KBM-7 (cell line): ENCODE data around the gene MAGI1.
"Not testable (repeated sequence)": the region's sequence is repeated elsewhere in the genome, so short reads cannot be mapped to it uniquely, and the experiment has no call there.

Experiments
- DNase-seq: peaks from one replicate; pipeline ENCODE4 v3.0.0-alpha.2; 2015
- in situ Hi-C: fragments of 300-500 bp; cut with MboI; formaldehyde crosslinking; loops from 2 replicates; pipeline ENCODE4 v1.14.3; 2020; ENCODE audit warnings: low sequenced_read_pairs, low pct_unique_long_range_greater_than_20kb, mixed read lengths

Gene MAGI1

DNA sequence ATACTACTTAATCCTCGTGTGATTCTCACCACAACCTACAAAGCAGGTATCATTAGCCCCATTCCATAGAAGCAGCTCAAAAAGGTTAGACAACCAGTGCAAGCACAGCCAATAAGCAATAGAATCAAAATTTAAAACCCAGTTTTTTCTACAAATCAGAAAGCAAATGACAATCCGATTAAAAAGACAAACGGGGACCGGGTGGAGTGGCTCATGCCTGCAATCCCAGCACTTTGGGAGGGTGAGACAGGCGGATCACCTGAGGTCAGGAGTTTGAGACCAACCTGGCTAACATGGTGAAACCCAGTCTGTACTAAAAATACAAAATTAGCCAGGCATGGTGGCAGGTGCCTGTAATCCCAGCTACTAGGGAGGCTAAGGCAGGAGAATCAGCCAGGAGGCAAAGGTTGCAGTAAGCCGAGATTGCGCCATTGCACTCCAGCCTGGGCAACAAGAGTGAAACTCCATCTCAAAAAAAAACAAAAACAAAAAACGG, 430.7 kb downstream of the MAGI1 start:
- DNase-seq, in situ Hi-C loops: not testable (repeated sequence)

DNA sequence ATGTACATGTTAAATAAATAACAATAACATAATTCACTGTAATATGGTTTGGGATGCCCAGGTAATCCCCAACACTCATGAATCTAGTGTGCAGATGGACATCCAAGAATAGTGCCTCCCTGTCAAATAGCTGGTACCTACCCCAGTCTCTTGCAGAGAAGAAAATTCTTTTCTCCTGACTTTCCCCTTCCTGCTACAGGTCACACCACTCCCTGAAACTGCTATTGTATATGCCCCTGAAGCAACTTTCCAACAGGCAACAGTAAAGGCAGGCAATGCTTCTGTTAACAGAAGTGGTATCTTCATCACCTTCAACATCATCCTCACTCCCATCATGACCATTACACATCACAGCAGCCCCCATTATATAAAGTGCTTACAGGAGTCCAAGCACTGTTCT, 431.6 kb downstream of the MAGI1 start:
- DNase-seq, result no peak
- in situ Hi-C loops, result no loop called here

DNA sequence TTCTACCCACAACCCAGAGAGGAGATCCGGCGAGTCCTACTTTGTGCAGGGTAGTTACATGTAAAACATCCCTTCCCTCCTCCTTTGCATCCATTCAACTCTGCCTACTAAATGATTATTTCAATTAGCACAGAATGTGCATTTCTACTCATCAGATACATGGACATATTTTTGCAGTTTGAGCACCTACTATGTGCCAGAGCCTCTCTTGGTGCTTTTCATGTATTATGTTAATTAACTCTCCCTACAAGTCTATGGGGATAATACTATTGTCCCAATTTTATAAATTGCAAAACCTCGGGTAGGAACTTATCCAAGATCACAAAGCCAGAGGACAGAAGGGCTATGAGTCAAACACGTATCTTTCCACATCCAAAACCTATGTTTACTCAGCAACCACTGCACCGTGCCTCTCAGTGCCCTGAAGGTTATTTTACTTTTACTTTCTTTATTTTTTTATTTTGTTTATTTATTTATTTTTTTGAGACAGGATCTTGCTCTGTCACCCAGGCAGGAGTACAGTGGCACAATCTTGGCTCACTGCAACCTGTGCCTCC, 432.8 kb downstream of the MAGI1 start:
- in situ Hi-C loops, result no loop called here
- DNase-seq, result no peak

DNA sequence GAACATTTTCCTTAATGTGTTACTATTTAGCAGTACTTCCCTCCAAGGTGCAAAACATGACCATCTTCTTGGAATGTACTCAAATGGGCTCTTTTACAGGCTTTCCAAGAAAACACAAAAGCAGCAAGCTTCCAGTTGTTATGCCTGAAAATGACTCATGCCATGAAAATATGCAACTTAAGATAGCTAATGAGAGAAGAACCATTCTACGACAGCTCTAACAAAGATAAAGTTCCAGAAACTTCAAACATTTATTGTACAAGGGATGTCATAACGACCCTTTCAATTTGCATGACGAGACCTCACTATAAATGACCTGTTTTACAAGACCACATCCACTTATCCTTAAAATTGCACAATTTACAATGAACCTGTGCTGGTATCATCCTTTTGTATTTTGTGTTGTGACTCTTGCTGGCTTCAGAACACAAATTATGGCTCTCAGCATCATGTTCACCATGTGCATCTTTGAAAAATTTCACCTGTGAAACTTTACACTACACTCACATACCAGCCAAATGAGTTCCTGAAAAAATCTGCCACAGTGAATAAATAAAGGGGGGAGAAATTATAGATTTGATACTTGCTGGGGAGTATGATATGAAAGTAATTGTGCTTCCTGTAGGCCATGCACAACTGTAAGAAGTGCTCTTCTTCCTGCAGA, 433.7 kb downstream of the MAGI1 start:
- in situ Hi-C loops, result no loop called here
- no peak for DNase-seq

DNA sequence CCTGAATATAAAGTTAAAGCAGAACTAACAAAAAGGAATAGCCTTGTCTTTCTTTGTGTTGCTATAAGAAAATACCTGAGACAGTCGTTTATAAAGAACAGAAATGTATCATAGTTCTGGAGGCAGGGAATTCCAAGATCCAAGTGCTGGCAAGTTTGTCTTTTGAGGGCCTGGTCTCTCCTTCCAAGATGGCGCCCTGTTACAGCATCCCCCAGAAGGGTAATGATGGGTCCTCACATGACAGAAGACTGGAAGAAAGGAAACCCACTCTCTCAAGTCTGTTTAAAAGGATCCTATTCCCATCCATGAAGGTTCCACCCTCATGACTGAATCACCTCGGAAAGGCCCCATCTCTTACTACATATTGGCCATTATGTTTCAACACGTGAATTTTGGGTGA, 435.1 kb downstream of the MAGI1 start:
- in situ Hi-C loops, result no loop called here
- no peak for DNase-seq

DNA sequence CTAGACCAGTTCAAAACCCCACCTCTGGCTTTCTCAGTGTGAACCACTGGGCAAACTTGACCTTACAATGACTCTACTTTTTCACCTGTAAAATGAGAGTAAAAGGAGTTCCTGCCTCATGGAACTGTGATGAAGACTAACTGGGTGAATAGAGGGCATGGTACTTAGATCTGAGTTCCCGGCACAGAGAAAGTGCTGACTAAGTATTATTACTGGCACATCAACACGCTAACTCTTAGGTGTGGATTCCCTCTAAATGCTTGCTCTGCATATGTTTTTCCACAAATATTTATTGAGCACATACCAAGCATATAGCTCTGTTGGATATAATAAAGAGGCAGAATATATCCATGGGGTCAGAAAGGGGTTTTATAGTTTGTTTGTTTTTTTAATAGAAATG, 437.8 kb downstream of the MAGI1 start:
- no peak for DNase-seq
- in situ Hi-C loops, result no loop called here

DNA sequence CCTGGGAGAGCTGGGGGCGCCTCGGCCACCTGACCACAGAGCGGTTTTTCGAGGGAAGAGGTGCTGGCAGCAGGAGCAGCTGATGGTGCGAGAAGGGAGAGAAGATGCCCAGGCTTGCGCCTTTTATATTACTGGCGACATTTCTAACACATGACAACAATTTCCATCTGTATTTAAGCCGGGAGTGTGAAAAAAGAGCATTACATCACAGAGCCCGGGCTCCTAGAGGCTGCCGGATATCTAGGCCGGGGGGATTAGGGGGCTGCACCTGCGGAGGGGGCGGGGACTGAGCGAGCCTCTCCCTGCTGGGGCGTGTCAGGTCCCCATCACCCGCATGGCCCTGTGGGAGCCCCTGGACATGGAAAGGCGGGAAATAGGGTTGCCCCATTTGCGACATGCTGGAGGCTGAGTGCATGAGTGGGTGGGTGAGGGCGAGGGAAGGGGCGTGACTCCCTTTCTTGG, 440.7 kb downstream of the MAGI1 start:
- in situ Hi-C loops, result no loop called here
- no peak for DNase-seq

DNA sequence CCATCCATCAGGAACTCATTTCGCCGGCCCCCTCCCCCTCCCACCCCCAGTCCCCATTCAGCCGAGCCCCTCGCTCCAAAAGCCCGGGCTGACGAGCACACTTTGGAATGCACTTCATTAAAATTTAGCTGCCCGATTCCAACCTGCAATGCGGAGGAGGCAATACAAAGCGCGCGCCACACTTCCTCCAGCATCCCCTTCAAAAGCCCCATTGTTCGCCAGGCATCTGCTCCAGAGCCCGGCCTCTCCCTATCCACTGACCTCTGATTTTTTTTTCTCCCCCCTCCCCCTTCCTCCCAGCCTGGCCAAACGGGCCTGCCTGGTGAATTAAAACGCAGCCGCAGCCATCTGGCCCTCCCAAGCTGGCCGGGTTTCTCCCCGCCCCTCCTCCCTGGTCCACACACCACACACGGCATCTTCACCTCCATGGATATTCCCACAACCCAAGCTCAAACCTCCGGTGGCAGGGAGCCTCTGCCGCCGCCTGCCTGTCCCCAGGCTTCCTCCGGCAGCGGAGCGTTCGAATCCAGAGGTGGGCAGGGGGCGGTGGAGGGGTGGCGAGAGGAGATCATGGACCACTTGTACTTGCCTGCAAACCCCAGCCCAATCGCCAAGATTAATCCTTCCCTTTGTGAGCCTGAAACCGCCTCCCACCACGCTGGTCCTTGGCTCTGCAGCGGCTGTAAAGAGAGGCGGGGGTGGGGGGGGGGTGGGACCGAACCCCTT, 441.3 kb downstream of the MAGI1 start:
- DNase-seq, result no peak
- in situ Hi-C loops, result no loop called here

DNA sequence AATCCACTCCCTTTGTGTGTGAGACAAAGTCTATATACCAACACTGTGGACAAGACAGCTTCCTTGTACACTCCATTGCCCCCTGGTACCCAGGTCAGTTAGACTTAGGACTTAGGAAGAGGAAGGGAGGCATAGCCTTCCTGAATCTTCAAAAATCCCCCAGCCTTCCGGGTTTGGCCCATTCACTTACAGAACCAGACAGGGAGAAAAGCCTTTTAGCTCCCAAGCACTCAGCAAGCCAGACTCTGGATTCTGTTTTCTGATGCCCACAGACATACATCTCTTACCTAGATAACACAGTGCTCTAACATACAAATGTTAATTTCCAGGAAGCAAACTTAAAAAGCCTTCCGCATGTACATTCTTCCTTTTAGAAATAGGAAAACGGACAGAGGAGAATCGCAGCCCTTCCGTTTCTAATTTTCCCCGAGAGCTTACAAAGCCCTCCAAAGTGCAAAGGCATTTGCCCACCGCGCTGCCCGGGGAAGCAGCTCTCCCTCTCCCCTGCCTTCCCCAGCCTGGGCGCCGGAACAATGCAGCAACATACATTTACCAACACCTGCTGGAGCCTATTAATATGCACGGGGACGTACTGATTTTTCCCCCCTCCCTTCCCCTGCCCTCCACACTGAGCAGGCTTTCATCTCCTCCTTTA, 442.0 kb downstream of the MAGI1 start:
- in situ Hi-C loops, result no loop called here
- DNase-seq, result no peak

DNA sequence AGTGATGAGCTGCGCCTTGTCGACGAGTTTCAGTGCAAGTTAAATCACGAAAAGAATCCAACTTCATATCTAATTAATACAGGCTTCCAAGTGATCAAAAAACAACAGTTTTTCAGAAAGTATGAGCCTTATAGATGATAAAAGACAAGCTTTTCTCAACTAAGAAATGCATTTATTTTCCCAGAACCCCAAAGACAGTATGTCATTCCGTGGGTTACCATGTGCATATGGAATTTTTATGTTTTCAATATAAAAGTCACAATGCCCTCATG, 442.8 kb downstream of the MAGI1 start:
- in situ Hi-C loops, result no loop called here
- DNase-seq, result no peak

DNA sequence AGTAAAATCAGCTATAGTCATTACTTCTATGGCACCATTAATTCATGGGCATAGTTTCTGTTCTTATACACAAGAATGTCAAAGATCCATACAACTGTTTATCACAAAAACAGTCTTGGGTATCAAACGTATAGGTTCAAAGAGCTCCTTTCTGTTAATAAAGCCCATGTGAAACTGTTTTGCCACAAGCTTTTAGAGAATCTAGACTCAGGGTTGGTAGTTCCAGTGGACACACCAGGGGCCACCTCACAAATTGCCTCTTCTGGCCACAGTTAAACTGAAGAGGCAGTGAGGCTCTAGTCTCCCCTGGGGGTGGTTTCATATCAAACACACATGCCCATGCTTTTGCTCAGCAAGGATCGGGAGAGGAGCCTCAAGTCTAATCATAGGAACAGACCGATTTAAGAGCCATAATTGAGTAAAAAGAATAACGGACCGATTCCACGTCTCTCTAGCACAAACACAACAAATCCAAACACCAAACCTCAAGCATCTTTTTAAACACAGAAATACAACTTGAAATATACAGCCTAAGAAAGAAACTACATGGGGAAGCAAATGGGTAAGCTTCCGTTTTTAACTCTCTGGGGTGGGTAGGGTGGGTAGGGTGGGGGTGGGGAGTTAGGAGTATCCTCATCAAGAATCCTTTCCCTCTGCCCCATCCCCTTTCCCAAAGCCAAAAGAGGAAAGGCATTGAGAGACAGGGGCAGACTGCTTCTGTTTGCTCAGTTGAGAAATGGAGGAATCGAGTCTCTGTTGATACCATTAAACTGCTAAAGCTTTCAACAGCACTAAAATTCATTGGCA, 443.3 kb downstream of the MAGI1 start:
- DNase-seq, result no peak
- in situ Hi-C loops, result no loop called here

DNA sequence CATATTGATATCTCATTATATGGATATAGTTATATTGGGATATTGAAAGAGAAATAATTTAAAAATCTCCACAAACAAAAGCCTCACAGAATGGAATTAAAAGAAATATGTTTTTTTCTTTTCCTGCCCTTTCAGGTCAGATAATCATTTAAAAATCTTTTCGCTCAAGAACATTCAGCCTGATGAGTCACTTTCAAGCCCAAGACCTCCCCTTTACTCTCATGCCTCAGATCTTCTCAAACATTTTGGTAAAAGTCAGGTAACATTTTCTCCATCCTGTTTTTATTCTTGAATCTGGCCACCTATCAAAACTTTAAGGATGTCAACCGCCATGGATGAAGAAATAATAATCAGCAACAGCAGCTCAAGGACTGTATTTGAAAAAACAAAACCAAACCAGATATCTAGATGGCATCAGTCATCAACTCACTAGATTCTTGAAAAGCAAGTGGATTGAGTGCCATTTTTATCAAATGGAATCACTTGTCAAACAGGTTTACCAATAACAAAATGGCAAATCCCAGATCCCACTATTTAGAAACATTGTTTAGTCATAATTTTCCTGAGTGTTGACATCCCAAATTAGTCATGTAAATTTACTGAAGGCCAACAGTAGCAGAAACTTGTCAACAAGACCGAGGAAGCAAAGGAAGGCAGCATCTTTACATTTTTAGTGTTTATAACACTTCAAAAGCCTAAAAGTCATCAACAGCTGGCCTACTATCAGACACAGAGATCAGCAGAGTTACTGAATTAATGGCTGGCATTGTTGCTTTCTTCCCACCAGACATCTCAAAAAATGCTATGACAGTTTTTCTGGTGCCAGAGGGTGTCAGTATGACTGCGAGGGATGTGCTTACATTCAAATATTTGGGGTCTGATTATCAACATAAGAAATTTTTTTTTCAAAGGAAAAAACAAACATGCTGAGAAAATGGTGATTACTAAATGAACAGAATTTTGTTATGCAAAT, 444.7 kb downstream of the MAGI1 start:
- no peak for DNase-seq
- in situ Hi-C loops, result no loop called here

DNA sequence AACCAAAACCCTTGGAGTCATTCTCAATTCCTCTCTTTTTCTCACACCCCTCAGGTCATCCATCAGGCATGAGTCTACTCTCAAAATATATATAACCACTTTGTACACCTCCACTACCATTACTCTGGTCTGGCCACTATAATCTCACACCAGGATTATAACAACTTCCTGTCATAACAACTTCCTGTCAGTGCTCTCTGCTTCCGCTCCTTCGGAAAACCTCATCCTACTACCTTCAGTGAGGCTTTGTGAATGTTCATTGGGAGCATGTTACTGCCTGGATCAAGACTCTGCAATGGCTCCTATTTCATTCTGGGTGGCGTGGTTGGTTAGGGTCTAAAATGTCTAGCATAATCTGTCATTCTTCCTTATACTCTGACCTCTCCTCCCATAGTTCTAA, 447.4 kb downstream of the MAGI1 start:
- in situ Hi-C loops, result no loop called here
- DNase-seq, result no peak

DNA sequence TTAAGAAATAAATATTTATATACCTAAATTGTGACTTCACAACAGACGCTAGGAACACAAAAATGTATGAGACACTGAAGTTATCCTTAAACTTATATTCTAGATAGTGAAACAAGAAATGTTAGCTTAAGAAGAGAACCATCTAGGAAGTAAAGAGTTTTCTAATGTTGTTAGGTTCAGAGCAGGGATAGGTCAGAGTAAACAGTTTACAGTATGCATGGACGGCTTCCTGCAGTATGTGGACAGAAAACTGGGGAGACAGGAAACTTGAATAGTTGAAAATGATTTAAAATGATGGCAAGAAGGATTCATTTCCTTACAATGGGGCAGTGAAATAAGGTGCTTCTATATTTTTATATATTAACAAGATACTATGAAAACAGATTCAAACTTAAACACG, 449.8 kb downstream of the MAGI1 start:
- in situ Hi-C loops, result no loop called here

DNA sequence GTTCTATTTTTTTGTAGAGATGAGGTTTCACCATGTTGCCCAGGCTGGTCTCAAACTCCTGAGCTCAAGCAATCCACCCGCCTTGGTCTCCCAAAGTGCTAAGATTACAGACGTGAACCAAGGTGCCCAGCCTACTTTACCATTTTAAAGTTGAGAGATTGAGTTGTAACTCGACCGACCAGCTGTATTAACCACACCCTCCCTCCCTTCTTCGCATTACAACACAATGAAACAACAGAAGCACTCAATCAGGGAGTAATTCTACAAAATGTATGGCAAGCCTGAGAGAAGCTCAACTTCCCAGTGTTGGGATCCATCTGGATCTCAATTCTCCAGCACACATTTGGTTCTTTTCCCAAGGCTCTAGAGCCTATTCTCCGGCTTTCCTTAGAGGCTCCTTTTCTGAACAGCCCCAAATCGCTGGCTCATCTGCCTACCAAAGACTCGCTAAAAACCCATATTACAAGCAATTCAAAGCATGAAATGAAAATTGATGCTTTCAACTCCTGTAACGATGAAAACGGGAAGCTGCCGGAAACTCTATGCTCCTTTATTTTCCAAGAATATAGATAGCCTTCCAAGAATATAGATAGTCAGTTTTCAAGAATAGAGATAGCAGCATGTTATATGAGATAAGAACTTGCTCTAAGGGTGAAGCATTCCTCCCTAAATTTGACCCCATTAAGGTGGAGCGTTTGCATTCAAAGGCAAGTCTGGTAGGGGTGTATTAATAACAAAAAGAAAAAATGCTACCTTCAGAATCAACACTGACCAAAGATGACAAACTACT, 450.9 kb downstream of the MAGI1 start:
- no peak for DNase-seq
- in situ Hi-C loops, result no loop called here

More for the DNA sequence above, 449.8 kb downstream of the MAGI1 start:
- no peak for DNase-seq

DNA sequence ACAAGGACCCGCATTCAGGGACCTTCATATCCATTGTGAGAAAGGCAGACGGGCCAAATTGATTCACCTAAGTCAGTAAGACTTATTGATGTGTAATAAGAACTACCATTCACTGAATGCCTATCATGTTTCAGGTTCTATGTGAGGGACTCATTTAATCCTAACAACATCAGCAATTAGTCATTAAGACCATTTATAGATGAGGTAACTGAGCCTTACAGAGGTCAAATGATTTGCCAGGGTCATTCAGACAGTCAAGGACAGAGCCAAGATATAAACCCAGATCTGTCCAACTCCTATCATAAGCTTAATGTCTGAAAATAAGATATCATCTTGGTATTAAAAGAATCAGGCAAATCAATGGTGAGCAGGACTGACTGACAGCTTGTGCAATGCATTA, 453.8 kb downstream of the MAGI1 start:
- in situ Hi-C loops, result no loop called here
- DNase-seq, result no peak

DNA sequence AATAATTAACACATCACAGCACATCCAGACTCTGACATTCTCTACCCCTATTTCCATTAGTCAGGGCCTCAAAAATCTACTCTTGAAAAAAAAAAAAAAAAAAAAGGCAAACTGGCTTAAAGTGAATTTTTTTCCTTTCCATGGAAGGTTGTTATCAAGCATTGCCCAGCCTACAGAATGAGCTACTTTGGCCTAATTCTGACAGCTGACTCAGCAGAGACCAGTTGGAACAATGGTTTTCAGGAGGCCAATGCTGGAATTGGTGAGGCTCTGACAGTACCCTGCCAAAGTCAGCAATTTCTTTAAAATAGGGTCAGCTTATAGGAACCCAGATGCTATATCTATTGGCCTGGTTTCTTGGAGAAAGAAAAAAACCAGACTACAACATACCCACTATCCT, 454.7 kb downstream of the MAGI1 start:
- DNase-seq, result no peak
- in situ Hi-C loops, result no loop called here

DNA sequence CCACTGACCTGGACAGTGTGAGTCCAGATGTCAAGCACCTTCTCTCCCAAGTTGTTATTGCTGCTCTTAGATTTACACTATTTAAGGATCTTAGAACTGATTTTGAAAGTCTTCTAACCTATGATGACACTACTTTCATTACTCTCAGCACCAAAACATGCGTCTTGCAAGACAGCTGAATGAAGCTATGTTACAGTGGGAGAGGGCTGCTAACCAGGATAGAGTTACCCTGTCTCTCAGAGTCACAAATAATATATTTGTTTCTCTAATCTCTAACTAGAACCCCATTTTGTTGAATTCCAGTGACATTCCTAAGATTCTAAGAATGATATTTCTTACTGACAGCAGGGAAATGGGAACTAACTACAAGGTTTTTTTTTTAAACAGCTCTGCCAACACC, 455.5 kb downstream of the MAGI1 start:
- in situ Hi-C loops, result no loop called here

More for the DNA sequence above, 455.5 kb downstream of the MAGI1 start:
- no peak for DNase-seq
